Lung (tissue), 12 donors: Measurements from ENCODE around the gene FBXL16. TPM values are rescaled to one million over a fixed set of nuclear protein-coding genes. Genes with fewer than 3 reads are reported as not detected.

Source experiments
- ATAC-seq: fragments of 200-7000 bp; cut with Tn5 transposase; one replicate; pipeline ENCODE4 v1.9.1; 2020; ENCODE audit warnings: moderate number of reproducible peaks; ENCODE audit not compliant: insufficient read depth, low FRiP score
- DNase-seq, 3 donors: peaks; one replicate each; pipeline ENCODE4 v3.0.0-alpha.2; 2013 to 2017
- H3K27ac ChIP-seq, 2 donors: one replicate each; pipeline ENCODE4 v1.5.1; 2013; ENCODE audit warnings: mild to moderate bottlenecking in 2 of 2, moderate library complexity in 2 of 2, control low read depth in 1 of 2, inconsistent platforms in 1 of 2, low read depth in 1 of 2, low read length in 1 of 2
- H3K27me3 ChIP-seq, 3 donors: one replicate each; pipeline ENCODE4 v1.5.1; 2013; ENCODE audit warnings: low read length in 2 of 3; ENCODE audit not compliant: control insufficient read depth in 3 of 3, insufficient read depth in 3 of 3
- H3K36me3 ChIP-seq, 4 donors: one replicate each; pipeline ENCODE4 v1.5.1; 2013; ENCODE audit warnings: low read length in 4 of 4, mild to moderate bottlenecking in 1 of 4, moderate library complexity in 1 of 4; ENCODE audit not compliant: control insufficient read depth in 4 of 4, insufficient read depth in 4 of 4
- H3K4me1 ChIP-seq, 5 donors: one replicate each; pipeline ENCODE4 v1.5.1; 2013; ENCODE audit warnings: low read length in 5 of 5, mild to moderate bottlenecking in 2 of 5, moderate library complexity in 1 of 5; ENCODE audit not compliant: control insufficient read depth in 5 of 5, insufficient read depth in 5 of 5
- H3K4me3 ChIP-seq: one replicate; pipeline ENCODE4 v1.5.1; 2013; ENCODE audit warnings: mild to moderate bottlenecking, control low read depth, moderate library complexity
- H3K9ac ChIP-seq, 2 donors: one replicate each; pipeline ENCODE4 v1.5.1; 2013; ENCODE audit warnings: low read length in 2 of 2, control low read depth in 1 of 2; ENCODE audit not compliant: insufficient read depth in 1 of 2
- H3K9me3 ChIP-seq, 4 donors: one replicate each; pipeline ENCODE4 v1.5.1; 2013; ENCODE audit warnings: low read length in 3 of 4, mild to moderate bottlenecking in 1 of 4, moderate library complexity in 1 of 4; ENCODE audit not compliant: control insufficient read depth in 4 of 4, insufficient read depth in 3 of 4
- WGBS, 2 donors: extraction: QIAGEN DNeasy Blood & Tissue Kit; methylation state at CpG; one replicate each; pipeline ENCODE4 v1.1.7; 2013; 5-methylcytosine and 5-hydroxymethylcytosine counted together
- polyA plus RNA-seq, 2 donors: library from polyadenylated mRNA; stranded (reverse); fragments of 200-250 nt; gene quantifications; one replicate each; pipeline ENCODE4 v1.2.1, GENCODE V29; 2013
- total RNA-seq, 2 donors: library from RNA; depleted of rRNA in 1 of 2; stranded (reverse); fragments of >200 nt in 1 of 2; gene quantifications; one replicate each; pipeline ENCODE4 v1.2.1, GENCODE V29; 2014 to 2021
- TF ChIP-seq, protein P1 (sequence below): IDR thresholded peaks from 2 replicates; pipeline ENCODE4 v1.5.1; 2012; ENCODE audit warnings: mild to moderate bottlenecking; ENCODE audit errors: control extremely low read depth, extremely low read depth
- donor health status: control.
- donor health status: control.
- donor health status: Bipolar disorder and iron deficiency.
- donor health status: healthy.
- donor health status: DM: yes; HTN: yes; CAD: no.

The FBXL16 gene
- total and polyA plus RNA-seq, 4 donors: 0.14 to 7.4 (median 2.9) TPM

DNA sequence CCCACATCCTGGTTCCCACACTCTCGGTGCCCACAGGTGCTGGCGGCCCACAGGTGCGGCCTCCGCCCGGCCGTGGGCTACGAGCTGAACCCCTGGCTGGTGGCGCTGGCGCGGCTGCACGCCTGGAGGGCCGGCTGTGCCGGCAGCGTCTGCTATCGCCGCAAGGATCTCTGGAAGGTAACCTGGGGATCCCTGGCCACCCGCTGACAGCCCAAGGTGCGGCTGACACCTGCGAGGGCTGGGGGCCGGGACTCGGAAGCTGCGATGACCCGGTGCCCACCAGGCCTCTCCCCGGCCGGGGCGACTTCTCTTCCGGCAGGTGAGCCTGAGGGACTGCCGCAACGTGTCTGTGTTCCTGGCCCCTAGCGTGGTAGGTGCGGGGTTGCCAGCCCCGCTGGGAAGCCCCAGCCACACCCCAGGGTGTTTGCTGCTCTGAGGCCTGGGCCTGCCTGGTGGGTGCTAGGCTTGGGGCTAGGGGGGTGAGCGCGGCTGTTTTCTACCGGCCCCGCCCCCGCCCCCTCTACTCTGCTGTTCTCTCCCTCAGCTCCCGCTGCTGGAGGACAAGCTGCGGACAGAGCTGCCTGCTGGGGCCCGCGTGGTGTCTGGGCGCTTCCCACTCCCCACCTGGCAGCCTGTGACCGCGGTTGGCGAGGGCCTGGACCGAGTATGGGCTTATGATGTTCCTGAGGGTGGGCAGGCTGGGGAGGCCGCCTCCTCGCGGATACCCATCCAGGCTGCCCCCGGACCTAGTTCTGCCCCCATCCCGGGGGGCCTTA, 16.4 kb upstream of the FBXL16 start:
- no peak overlapping the region for H3K27ac ChIP-seq

DNA sequence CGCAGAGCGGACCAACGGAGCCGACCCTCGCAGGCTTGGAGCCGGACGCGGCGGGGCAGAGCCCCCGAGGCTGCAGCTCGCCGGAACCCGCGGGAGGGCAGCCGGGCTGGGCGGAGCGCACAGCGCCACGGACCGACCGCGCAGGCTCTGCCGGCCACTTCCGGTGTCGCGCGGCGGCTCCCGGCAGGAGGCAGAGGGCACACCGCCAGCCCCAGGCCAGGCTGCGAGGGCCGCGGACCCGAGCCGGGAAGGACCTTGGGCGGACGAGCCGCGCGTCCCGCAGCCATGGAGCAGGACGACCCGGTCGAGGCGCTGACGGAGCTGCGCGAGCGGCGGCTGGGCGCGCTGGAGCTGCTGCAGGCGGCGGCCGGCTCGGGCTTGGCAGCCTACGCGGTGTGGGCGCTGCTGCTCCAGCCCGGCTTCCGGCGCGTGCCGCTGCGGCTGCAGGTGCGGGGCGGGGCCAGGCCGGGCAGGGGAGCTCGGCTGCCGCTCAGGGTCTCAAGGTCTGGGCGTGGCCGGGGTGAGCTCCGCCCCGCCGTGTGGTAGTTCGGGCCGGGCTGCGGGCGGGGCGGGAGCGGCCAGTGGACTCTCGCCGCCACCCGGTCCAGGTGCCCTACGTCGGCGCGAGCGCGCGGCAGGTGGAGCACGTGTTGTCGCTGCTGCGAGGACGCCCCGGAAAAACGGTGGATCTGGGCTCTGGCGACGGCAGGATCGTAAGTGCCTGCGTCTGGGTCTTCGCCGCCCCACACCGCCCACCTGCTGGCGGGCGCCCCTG, 15.6 kb upstream of the FBXL16 start, which contains the start of gene ANTKMT:
ANTKMT (plus strand) TSS at position 157 of the 775 bp plus-strand sequence; CDS start at position 286, 129 bp downstream.
- H3K4me1 ChIP-seq: peaks cover 0 to 25% (median 7%) of the 10 kb centered on the region in 5 donors
- ATAC-seq: peak; percentile 81

More for the DNA sequence above, 16.4 kb upstream of the FBXL16 start:
- Histone ChIP-seq H3K36me3 (no peaks in the 10 kb centered on the region), H3K9me3 (no peaks in the 10 kb centered on the region), H3K9ac (no peak overlapping the region), H3K4me1 (peaks cover 0 to 17% (median 5%) of the 10 kb centered on the region in 5 donors), H3K4me3 (no peak overlapping the region), H3K27me3 (peaks cover 0 to 3% (median 0%) of the 10 kb centered on the region in 3 donors)
- DNase-seq: no peak
- TF ChIP-seq, protein P1, sequence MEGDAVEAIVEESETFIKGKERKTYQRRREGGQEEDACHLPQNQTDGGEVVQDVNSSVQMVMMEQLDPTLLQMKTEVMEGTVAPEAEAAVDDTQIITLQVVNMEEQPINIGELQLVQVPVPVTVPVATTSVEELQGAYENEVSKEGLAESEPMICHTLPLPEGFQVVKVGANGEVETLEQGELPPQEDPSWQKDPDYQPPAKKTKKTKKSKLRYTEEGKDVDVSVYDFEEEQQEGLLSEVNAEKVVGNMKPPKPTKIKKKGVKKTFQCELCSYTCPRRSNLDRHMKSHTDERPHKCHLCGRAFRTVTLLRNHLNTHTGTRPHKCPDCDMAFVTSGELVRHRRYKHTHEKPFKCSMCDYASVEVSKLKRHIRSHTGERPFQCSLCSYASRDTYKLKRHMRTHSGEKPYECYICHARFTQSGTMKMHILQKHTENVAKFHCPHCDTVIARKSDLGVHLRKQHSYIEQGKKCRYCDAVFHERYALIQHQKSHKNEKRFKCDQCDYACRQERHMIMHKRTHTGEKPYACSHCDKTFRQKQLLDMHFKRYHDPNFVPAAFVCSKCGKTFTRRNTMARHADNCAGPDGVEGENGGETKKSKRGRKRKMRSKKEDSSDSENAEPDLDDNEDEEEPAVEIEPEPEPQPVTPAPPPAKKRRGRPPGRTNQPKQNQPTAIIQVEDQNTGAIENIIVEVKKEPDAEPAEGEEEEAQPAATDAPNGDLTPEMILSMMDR: no peak
- ATAC-seq: no peak
- WGBS, 2 donors: 86% methylated on average over 51 of the region's 51 CpGs

DNA sequence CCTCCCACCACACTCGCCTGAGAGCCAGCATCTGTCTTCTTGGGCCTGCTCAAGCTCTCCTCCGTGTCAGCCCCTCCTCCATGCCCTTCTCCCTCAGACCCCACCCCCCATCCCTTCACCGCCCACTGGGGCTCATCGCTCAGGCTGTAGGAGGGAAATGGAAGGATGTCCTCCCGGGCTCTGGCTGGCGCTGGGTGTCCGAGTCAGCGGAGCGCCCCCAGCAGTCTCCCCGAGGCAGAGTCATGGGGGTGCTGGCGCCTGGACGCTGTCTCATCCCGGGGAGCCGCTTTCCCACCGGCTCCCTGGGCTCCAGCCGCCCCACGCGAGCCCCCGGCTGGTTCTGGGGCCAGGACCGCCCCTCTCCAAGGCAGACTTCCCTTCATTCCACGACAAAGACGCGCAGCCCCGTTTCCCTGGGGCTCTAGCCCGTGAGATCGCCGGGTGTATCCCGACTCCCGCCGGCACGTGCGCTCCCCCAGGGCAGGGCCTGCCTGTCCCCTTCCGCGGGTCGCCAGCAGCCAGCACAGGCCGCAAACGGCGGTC, 14.9 kb upstream of the FBXL16 start:
- Histone ChIP-seq H3K9ac (no peak overlapping the region), H3K36me3 (no peaks in the 10 kb centered on the region), H3K9me3 (no peaks in the 10 kb centered on the region), H3K4me1 (peaks cover 0 to 30% (median 13%) of the 10 kb centered on the region in 5 donors), H3K27ac (peak overlapping the region; percentile 88 to 91), H3K27me3 (peaks cover 0 to 9% (median 0%) of the 10 kb centered on the region in 3 donors), H3K4me3 (peak overlapping the region; percentile 85)
- peak; percentile 80 to 88 (median 82) for DNase-seq
- peak; percentile 1 for ATAC-seq
- TF ChIP-seq, protein P1: no peak
- 0 to 1% methylated on average over 36 to 38 of the region's 38 CpGs for WGBS, 2 donors

More for the DNA sequence above, 15.6 kb upstream of the FBXL16 start, which contains the start of gene ANTKMT:
- H3K9ac ChIP-seq: no peak within 1 kb of the TSS
- H3K36me3 ChIP-seq: no peaks in the 10 kb centered on the region
- H3K4me3 ChIP-seq: peak within 1 kb of the TSS; percentile 85
- H3K9me3 ChIP-seq: no peaks in the 10 kb centered on the region
- peak; percentile 75 to 87 (median 84) for DNase-seq
- 5 to 8% methylated on average over 65 to 106 of the region's 106 CpGs for WGBS, 2 donors
- H3K27ac ChIP-seq: peak within 1 kb of the TSS; percentile 88 to 91
- TF ChIP-seq, protein P1: peak; percentile 2
- peaks cover 0 to 6% (median under 1%) of the 10 kb centered on the region in 3 donors for H3K27me3 ChIP-seq
